Stomach (tissue), 4 donors: ENCODE measurements around the gene FRMD5.

Experiments used
- EP300 ChIP-seq: sonication (generic); formaldehyde crosslinking; IDR thresholded peaks from one replicate; pipeline ENCODE4 v1.6.1; 2017; ENCODE audit warnings: antibody characterized with exemption
- POLR2A ChIP-seq, 4 donors: fragments of 450-650 bp; IDR thresholded peaks; one replicate each; pipeline ENCODE4 v1.6.1; 2016; ENCODE audit warnings: antibody characterized with exemption in 4 of 4, control low read depth in 2 of 4, mild to moderate bottlenecking in 1 of 4, moderate library complexity in 1 of 4

DNA sequence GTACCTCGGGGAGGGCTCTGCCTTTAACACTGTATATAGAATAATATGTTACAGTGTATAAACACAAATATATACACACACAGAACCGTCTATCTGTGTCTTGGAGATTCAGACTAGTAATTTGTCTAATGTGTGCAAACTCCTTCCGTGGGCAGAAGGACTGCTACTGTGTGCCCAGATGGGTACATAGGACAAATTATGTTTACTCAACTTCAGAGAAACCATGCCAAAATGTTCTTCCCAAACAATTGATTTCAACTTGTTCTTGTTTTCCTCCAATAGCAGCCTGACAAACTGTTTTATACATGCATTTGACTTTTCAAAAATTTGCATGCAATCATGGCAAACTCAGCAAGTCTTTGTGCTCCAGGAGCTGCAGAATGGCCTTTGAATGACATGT lies 97.5 kb downstream of the FRMD5 start:
- no peak for TF ChIP-seq POLR2A (IDR thresholded peaks at IDR 0.05)
- TF ChIP-seq EP300, result no peak
